NCI-H774 (cell line): Measurements from ENCODE around the gene GLRX2.

Source experiments
- DNase-seq: peaks from one replicate; lab custom pipeline; 2025; lab: John Stamatoyannopoulos, UW

The GLRX2 gene

GRCh38 chr1:193111641-193112090 is 6.5 kb upstream of the GLRX2 start:
- no peak for DNase-seq

GRCh38 chr1:193110864-193111263 is 5.7 kb upstream of the GLRX2 start:
- no peak for DNase-seq

GRCh38 chr1:193110246-193110645 is 5.0 kb upstream of the GLRX2 start:
- no peak for DNase-seq

- DNase-seq, result no peak
Observed at GRCh38 chr1:193109619-193110018, 4.4 kb upstream of the GLRX2 start.

GRCh38 chr1:193108471-193108870 is 3.3 kb upstream of the GLRX2 start:
- DNase-seq, result no peak

GRCh38 chr1:193105821-193106177 is 585 bp upstream of the GLRX2 start:
- no peak for DNase-seq

GRCh38 chr1:193104502-193104906 is 710 bp downstream of the GLRX2 start:
- DNase-seq, result no peak

GRCh38 chr1:193103759-193104501 is 1.3 kb downstream of the GLRX2 start:
- no peak for DNase-seq

GRCh38 chr1:193102662-193103061 is 2.6 kb downstream of the GLRX2 start:
- no peak for DNase-seq

GRCh38 chr1:193094112-193094511 is 11.1 kb downstream of the GLRX2 start:
- DNase-seq, result no peak

- no peak for DNase-seq
Observed at GRCh38 chr1:193090865-193091264, 14.3 kb downstream of the GLRX2 start.

- DNase-seq, result no peak
Observed at GRCh38 chr1:193087893-193088292, 17.3 kb downstream of the GLRX2 start.

- no peak for DNase-seq
Observed at GRCh38 chr1:193086342-193086741, 18.9 kb downstream of the GLRX2 start.

GRCh38 chr1:193085263-193085662 is 20.0 kb downstream of the GLRX2 start:
- DNase-seq, result no peak

- DNase-seq, result no peak
Observed at GRCh38 chr1:193083365-193084088, 21.7 kb downstream of the GLRX2 start.

GRCh38 chr1:193079187-193079586 is 26.0 kb downstream of the GLRX2 start:
- DNase-seq, result no peak

- DNase-seq, result no peak
Observed at GRCh38 chr1:193077991-193078390, 27.2 kb downstream of the GLRX2 start.

- peak; percentile 16 for DNase-seq
Observed at GRCh38 chr1:193070942-193071341, 34.3 kb downstream of the GLRX2 start.

GRCh38 chr1:193070386-193070753 is 34.8 kb downstream of the GLRX2 start:
- DNase-seq, result no peak

- no peak for DNase-seq
Observed at GRCh38 chr1:193069748-193070385, 35.3 kb downstream of the GLRX2 start.

GRCh38 chr1:193068013-193068412 is 37.2 kb downstream of the GLRX2 start:
- no peak for DNase-seq

- DNase-seq, result no peak
Observed at GRCh38 chr1:193066606-193067005, 38.6 kb downstream of the GLRX2 start.

GRCh38 chr1:193065954-193066353 is 39.3 kb downstream of the GLRX2 start:
- DNase-seq, result no peak
